Measurements from ENCODE around the gene EFCAB9. TPM values are rescaled to one million over a fixed set of nuclear protein-coding genes. Genes with fewer than 3 reads are reported as not detected.
A peak's percentile ranks its signal among the peaks of the same experiment; 100 is the strongest.

The EFCAB9 gene
- total and polyA plus RNA-seq, 5 donors from 2014 or later, result not detected

GRCh38 chr5:172159016-172159415 is 35.0 kb upstream of the EFCAB9 start:
- Histone ChIP-seq H3K27me3 (ENCODE audit: control insufficient read depth, insufficient read depth, low read length) (no peaks in the 10 kb centered on the region), H3K27ac (ENCODE audit: insufficient read depth, low read length, poor library complexity, severe bottlenecking) (no peak overlapping the region), H3K9me3 (ENCODE audit: control insufficient read depth in 2 of 2, low read length in 2 of 2) (no peaks in the 10 kb centered on the region), H3K4me3 (ENCODE audit: low read depth, low read length) (peak overlapping the region; percentile 26), H3K36me3 (ENCODE audit: control insufficient read depth, insufficient read depth, low read length) (peaks cover 44% of the 10 kb centered on the region), H3K4me1 (ENCODE audit: control insufficient read depth, insufficient read depth, low read length, poor library complexity, severe bottlenecking) (peaks cover 47% of the 10 kb centered on the region)
- peaks cover 0 to 2% (median 0%) of the 10 kb centered on the region in 7 donors for H3K9me3 Mint-ChIP-seq
- DNase-seq, result no peak
- ATAC-seq (ENCODE audit: low read depth in 2 of 2), result no peak
- peak overlapping the region in 2 of 3 donors; percentile 64 to 77 for H3K27ac Mint-ChIP-seq
- peak overlapping the region; percentile 3 to 48 (median 34) for H3K4me3 Mint-ChIP-seq
- H3K4me1 Mint-ChIP-seq, result peaks cover 17 to 86% (median 56%) of the 10 kb centered on the region in 4 donors
- peaks cover 25% of the 10 kb centered on the region for H3K36me3 Mint-ChIP-seq
- H3K27me3 Mint-ChIP-seq, result no peaks in the 10 kb centered on the region

GRCh38 chr5:172160506-172160905 is 33.5 kb upstream of the EFCAB9 start:
- H3K4me3 Mint-ChIP-seq, result peak overlapping the region; percentile 8 to 71 (median 44)

GRCh38 chr5:172162323-172162986 is 31.5 kb upstream of the EFCAB9 start:
- Histone ChIP-seq H3K4me3 (ENCODE audit: low read depth, low read length) (no peak overlapping the region), H3K27ac (ENCODE audit: insufficient read depth, low read length, poor library complexity, severe bottlenecking) (peak overlapping the region; percentile 55), H3K9me3 (ENCODE audit: control insufficient read depth in 2 of 2, low read length in 2 of 2) (no peaks in the 10 kb centered on the region), H3K4me1 (ENCODE audit: control insufficient read depth, insufficient read depth, low read length, poor library complexity, severe bottlenecking) (peaks cover 68% of the 10 kb centered on the region), H3K36me3 (ENCODE audit: control insufficient read depth, insufficient read depth, low read length) (peaks cover 31% of the 10 kb centered on the region), H3K27me3 (ENCODE audit: control insufficient read depth, insufficient read depth, low read length) (no peaks in the 10 kb centered on the region)
- DNase-seq, result no peak
- peaks cover 8% of the 10 kb centered on the region for H3K36me3 Mint-ChIP-seq
- no peaks in the 10 kb centered on the region for H3K9me3 Mint-ChIP-seq
- peaks cover 17 to 91% (median 55%) of the 10 kb centered on the region in 4 donors for H3K4me1 Mint-ChIP-seq
- ATAC-seq (ENCODE audit: low read depth in 2 of 2), result no peak
- peak overlapping the region in 2 of 4 donors; percentile 46 to 68 for H3K4me3 Mint-ChIP-seq
- H3K27me3 Mint-ChIP-seq, result no peaks in the 10 kb centered on the region
- peak overlapping the region in 2 of 3 donors; percentile 52 to 88 for H3K27ac Mint-ChIP-seq

More at GRCh38 chr5:172160506-172160905, 33.5 kb upstream of the EFCAB9 start:
- H3K27me3 ChIP-seq (ENCODE audit: control insufficient read depth, insufficient read depth, low read length), result no peaks in the 10 kb centered on the region
- Mint-ChIP-seq H3K27me3 (no peaks in the 10 kb centered on the region), H3K27ac (peak overlapping the region; percentile 52 to 89 (median 82)), H3K4me1 (peaks cover 17 to 87% (median 51%) of the 10 kb centered on the region in 4 donors), H3K36me3 (peaks cover 15% of the 10 kb centered on the region), H3K9me3 (no peaks in the 10 kb centered on the region)
- DNase-seq (no peak), ATAC-seq (ENCODE audit: low read depth in 2 of 2) (no peak)
- no peak overlapping the region for H3K27ac ChIP-seq (ENCODE audit: insufficient read depth, low read length, poor library complexity, severe bottlenecking)
- H3K4me1 ChIP-seq (ENCODE audit: control insufficient read depth, insufficient read depth, low read length, poor library complexity, severe bottlenecking), result peaks cover 58% of the 10 kb centered on the region
- no peaks in the 10 kb centered on the region for H3K9me3 ChIP-seq (ENCODE audit: control insufficient read depth in 2 of 2, low read length in 2 of 2)
- no peak overlapping the region for H3K4me3 ChIP-seq (ENCODE audit: low read depth, low read length)
- peaks cover 33% of the 10 kb centered on the region for H3K36me3 ChIP-seq (ENCODE audit: control insufficient read depth, insufficient read depth, low read length)

DNA sequence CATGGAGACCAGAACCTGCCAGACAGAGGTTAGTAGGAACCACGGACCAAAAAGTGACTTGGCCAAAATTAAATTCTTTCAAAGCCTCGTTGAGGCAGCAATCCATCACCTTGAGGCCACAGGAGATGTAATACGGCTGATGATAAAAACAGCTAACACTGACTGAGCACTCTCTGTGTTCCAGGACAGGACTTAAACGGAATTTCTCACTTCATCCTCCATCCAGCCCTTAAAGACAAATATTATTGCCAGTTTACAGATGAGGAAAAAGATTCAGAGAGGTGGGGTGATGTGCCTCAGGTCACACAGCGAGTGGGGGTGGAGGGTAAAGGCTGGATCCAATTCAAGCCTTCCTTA is 31.0 kb upstream of the EFCAB9 start:
- peak overlapping the region; percentile 55 for H3K27ac ChIP-seq (ENCODE audit: insufficient read depth, low read length, poor library complexity, severe bottlenecking)
- ATAC-seq (ENCODE audit: low read depth in 2 of 2), result no peak
- peaks cover 32% of the 10 kb centered on the region for H3K36me3 ChIP-seq (ENCODE audit: control insufficient read depth, insufficient read depth, low read length)
- no peak for DNase-seq
- peak overlapping the region in 2 of 3 donors; percentile 52 to 77 for H3K27ac Mint-ChIP-seq
- peaks cover 22 to 92% (median 58%) of the 10 kb centered on the region in 4 donors for H3K4me1 Mint-ChIP-seq
- H3K4me1 ChIP-seq (ENCODE audit: control insufficient read depth, insufficient read depth, low read length, poor library complexity, severe bottlenecking), result peaks cover 73% of the 10 kb centered on the region
- H3K9me3 ChIP-seq (ENCODE audit: control insufficient read depth in 2 of 2, low read length in 2 of 2), result no peaks in the 10 kb centered on the region
- H3K4me3 ChIP-seq (ENCODE audit: low read depth, low read length), result no peak overlapping the region
- H3K27me3 Mint-ChIP-seq, result no peaks in the 10 kb centered on the region
- no peaks in the 10 kb centered on the region for H3K9me3 Mint-ChIP-seq
- H3K36me3 Mint-ChIP-seq, result peaks cover 8% of the 10 kb centered on the region
- no peaks in the 10 kb centered on the region for H3K27me3 ChIP-seq (ENCODE audit: control insufficient read depth, insufficient read depth, low read length)
- H3K4me3 Mint-ChIP-seq, result peak overlapping the region in 1 of 4 donors; percentile 46

DNA sequence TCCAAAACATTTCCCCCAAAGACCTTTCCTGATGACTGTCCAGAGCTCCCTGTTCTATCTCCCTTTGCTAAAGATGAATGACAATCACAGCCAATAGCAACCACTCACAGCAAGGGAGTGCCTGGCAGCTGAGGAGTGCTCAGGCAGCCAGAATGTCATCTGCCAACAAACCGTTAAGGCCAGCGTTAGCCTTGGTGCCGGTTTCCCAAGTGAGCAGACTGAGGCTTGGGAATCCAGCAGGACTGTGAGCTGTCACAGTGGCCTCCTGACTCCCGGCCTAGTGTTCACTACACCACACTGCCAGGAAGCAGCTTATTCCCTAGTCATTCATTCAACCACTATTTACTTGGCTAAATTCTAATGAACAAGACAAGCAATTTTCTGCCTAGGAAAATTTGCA is 30.6 kb upstream of the EFCAB9 start:
- Mint-ChIP-seq H3K36me3 (peaks cover 8% of the 10 kb centered on the region), H3K4me3 (peak overlapping the region in 2 of 4 donors; percentile 21 to 46), H3K4me1 (peaks cover 25 to 92% (median 59%) of the 10 kb centered on the region in 4 donors), H3K9me3 (no peaks in the 10 kb centered on the region), H3K27me3 (no peaks in the 10 kb centered on the region), H3K27ac (peak overlapping the region in 1 of 3 donors; percentile 52)
- Histone ChIP-seq H3K4me1 (ENCODE audit: control insufficient read depth, insufficient read depth, low read length, poor library complexity, severe bottlenecking) (peaks cover 77% of the 10 kb centered on the region), H3K27ac (ENCODE audit: insufficient read depth, low read length, poor library complexity, severe bottlenecking) (peak overlapping the region; percentile 33), H3K9me3 (ENCODE audit: control insufficient read depth in 2 of 2, low read length in 2 of 2) (no peaks in the 10 kb centered on the region), H3K27me3 (ENCODE audit: control insufficient read depth, insufficient read depth, low read length) (no peaks in the 10 kb centered on the region), H3K4me3 (ENCODE audit: low read depth, low read length) (no peak overlapping the region), H3K36me3 (ENCODE audit: control insufficient read depth, insufficient read depth, low read length) (peaks cover 32% of the 10 kb centered on the region)
- DNase-seq (no peak), ATAC-seq (ENCODE audit: low read depth in 2 of 2) (no peak)

GRCh38 chr5:172164769-172165212 is 29.2 kb upstream of the EFCAB9 start:
- H3K27me3 Mint-ChIP-seq, result no peaks in the 10 kb centered on the region
- peaks cover 30 to 93% (median 63%) of the 10 kb centered on the region in 4 donors for H3K4me1 Mint-ChIP-seq
- no peaks in the 10 kb centered on the region for H3K9me3 Mint-ChIP-seq
- H3K27ac Mint-ChIP-seq, result no peak overlapping the region
- Histone ChIP-seq H3K9me3 (ENCODE audit: control insufficient read depth in 2 of 2, low read length in 2 of 2) (no peaks in the 10 kb centered on the region), H3K36me3 (ENCODE audit: control insufficient read depth, insufficient read depth, low read length) (peaks cover 39% of the 10 kb centered on the region), H3K27ac (ENCODE audit: insufficient read depth, low read length, poor library complexity, severe bottlenecking) (no peak overlapping the region), H3K4me1 (ENCODE audit: control insufficient read depth, insufficient read depth, low read length, poor library complexity, severe bottlenecking) (peaks cover 85% of the 10 kb centered on the region), H3K27me3 (ENCODE audit: control insufficient read depth, insufficient read depth, low read length) (no peaks in the 10 kb centered on the region), H3K4me3 (ENCODE audit: low read depth, low read length) (no peak overlapping the region)
- peaks cover 12% of the 10 kb centered on the region for H3K36me3 Mint-ChIP-seq
- ATAC-seq (ENCODE audit: low read depth in 2 of 2), result no peak
- H3K4me3 Mint-ChIP-seq, result peak overlapping the region in 1 of 4 donors; percentile 43
- DNase-seq, result no peak

- Mint-ChIP-seq H3K9me3 (no peaks in the 10 kb centered on the region), H3K4me1 (peaks cover 35 to 93% (median 66%) of the 10 kb centered on the region in 4 donors), H3K4me3 (peak overlapping the region in 1 of 4 donors; percentile 21), H3K36me3 (peaks cover 17% of the 10 kb centered on the region), H3K27me3 (no peaks in the 10 kb centered on the region), H3K27ac (no peak overlapping the region)
- no peaks in the 10 kb centered on the region for H3K9me3 ChIP-seq (ENCODE audit: control insufficient read depth in 2 of 2, low read length in 2 of 2)
- H3K36me3 ChIP-seq (ENCODE audit: control insufficient read depth, insufficient read depth, low read length), result peaks cover 44% of the 10 kb centered on the region
- H3K4me1 ChIP-seq (ENCODE audit: control insufficient read depth, insufficient read depth, low read length, poor library complexity, severe bottlenecking), result peaks cover 87% of the 10 kb centered on the region
- no peak overlapping the region for H3K27ac ChIP-seq (ENCODE audit: insufficient read depth, low read length, poor library complexity, severe bottlenecking)
- no peaks in the 10 kb centered on the region for H3K27me3 ChIP-seq (ENCODE audit: control insufficient read depth, insufficient read depth, low read length)
- DNase-seq (no peak), ATAC-seq (ENCODE audit: low read depth in 2 of 2) (no peak)
- H3K4me3 ChIP-seq (ENCODE audit: low read depth, low read length), result no peak overlapping the region
Measured at GRCh38 chr5:172165465-172165864, 28.5 kb upstream of the EFCAB9 start.
